GM12878 (cell line): ENCODE measurements around the gene SRL. TPM values are rescaled to one million over a fixed set of nuclear protein-coding genes. Genes with fewer than 3 reads are reported as not detected.

Experiments used
- ATAC-seq: fragments of 200-7000 bp; cut with Tn5 transposase; 3 replicates; pipeline ENCODE4 v1.9.1; 2020; ENCODE audit warnings: mild to moderate bottlenecking, moderate library complexity
- BruUV-seq: library from RNA; stranded (reverse); fragments of 400-500 nt; replicated peaks from 2 replicates; lab custom pipeline; 2021; lab: Mats Ljungman, UMichigan
- CTCF ChIA-PET: fragments of 300-600 bp; sonication (Branson Sonifier 250); formaldehyde crosslinking; extraction: SDS; loops from one replicate; lab custom pipeline; 2021; ENCODE audit warnings: inconsistent platforms; lab: Yijun Ruan, JAX
- POLR2A ChIA-PET: fragments of 350-600 bp; formaldehyde crosslinking; extraction: SDS; loops from one replicate; lab custom pipeline; 2021; ENCODE audit warnings: inconsistent platforms; lab: Charles Lee
- RAD21 ChIA-PET: fragments of 300-600 bp; sonication (Branson Sonifier 250); formaldehyde crosslinking; loops from one replicate; lab custom pipeline; 2023; ENCODE audit warnings: antibody characterized with exemption; ENCODE audit not compliant: unreplicated experiment; lab: Charles Lee
- SMC1A ChIA-PET: fragments of 300-600 bp; sonication (Branson Sonifier 250); formaldehyde crosslinking; loops from one replicate; lab custom pipeline; 2023; ENCODE audit not compliant: unreplicated experiment, uncharacterized antibody; lab: Charles Lee
- DNase-seq: peaks from one replicate; pipeline ENCODE4 v3.0.0-alpha.2; 2011; ENCODE audit warnings: low read depth, low spot score
- FAIRE-seq: peaks from 3 replicates; lab custom pipeline; 2011; peaks lifted over from hg19 to GRCh38; lab: Jason Lieb, UNC
- H2AFZ ChIP-seq: 2 replicates; pipeline ENCODE4 v1.6.0; 2011; ENCODE audit warnings: low read depth, low read length, control low read depth; ENCODE audit not compliant: control insufficient read depth
- H3K27ac ChIP-seq: 2 replicates; pipeline ENCODE4 v1.5.1; 2011; ENCODE audit warnings: control low read depth; ENCODE audit not compliant: control insufficient read depth, insufficient read depth
- H3K27me3 ChIP-seq, 2 experiments: replicated peaks in 1 of 2; 2 replicates each; pipeline versions ENCODE4 v1.6.0 to v1.6.1; 2011; ENCODE audit warnings: low read length in 1 of 2; ENCODE audit not compliant: control insufficient read depth in 2 of 2, insufficient read depth in 2 of 2
- H3K36me3 ChIP-seq, 2 experiments: 2 replicates each; pipeline ENCODE4 v1.5.1; 2011; ENCODE audit warnings: low read length in 1 of 2; ENCODE audit not compliant: control insufficient read depth in 2 of 2, insufficient read depth in 2 of 2
- H3K4me1 ChIP-seq: 2 replicates; pipeline ENCODE4 v1.6.1; 2011; ENCODE audit warnings: mild to moderate bottlenecking, low read length, moderate library complexity, mixed read lengths; ENCODE audit not compliant: control insufficient read depth, insufficient read depth
- H3K4me2 ChIP-seq: 2 replicates; pipeline ENCODE4 v1.6.0; 2011; ENCODE audit warnings: control low read depth; ENCODE audit not compliant: control insufficient read depth, insufficient read depth
- H3K4me3 ChIP-seq: fragments of 200-600 bp; sonication (generic); 2 replicates; pipeline ENCODE4 v1.5.1; 2016
- H3K79me2 ChIP-seq: 2 replicates; pipeline ENCODE4 v1.6.0; 2011; ENCODE audit warnings: low read length; ENCODE audit not compliant: control insufficient read depth, insufficient read depth
- H3K9ac ChIP-seq: 2 replicates; pipeline ENCODE4 v1.8.0; 2011; ENCODE audit warnings: low read length, control low read depth, mixed read lengths; ENCODE audit not compliant: control insufficient read depth, insufficient read depth
- H3K9me3 ChIP-seq: replicated peaks from 3 replicates; pipeline ENCODE4 v1.5.1; 2011; ENCODE audit warnings: mild to moderate bottlenecking, low read length; ENCODE audit not compliant: control insufficient read depth, insufficient read depth
- H4K20me1 ChIP-seq: 2 replicates; pipeline ENCODE4 v1.6.0; 2011; ENCODE audit not compliant: control insufficient read depth, insufficient read depth
- ATF2 ChIP-seq: IDR thresholded peaks from 2 replicates; pipeline ENCODE4 v1.6.1; 2012; ENCODE audit warnings: low read length, inconsistent platforms
- CREM ChIP-seq: IDR thresholded peaks from 2 replicates; pipeline ENCODE4 v1.6.1; 2014; ENCODE audit warnings: antibody characterized with exemption, low read depth
- ESRRA ChIP-seq: IDR thresholded peaks from 2 replicates; pipeline ENCODE4 v1.6.1; 2012; ENCODE audit warnings: mild to moderate bottlenecking, low read length, improper control_type of control experiment
- FOXM1 ChIP-seq: IDR thresholded peaks from 2 replicates; pipeline ENCODE4 v1.6.1; 2012; ENCODE audit warnings: low read depth, mild to moderate bottlenecking, inconsistent platforms, low read length, moderate library complexity
- HCFC1 ChIP-seq: fragments of 150-350 bp; IDR thresholded peaks from 2 replicates; pipeline ENCODE4 v1.6.1; 2014; ENCODE audit warnings: low read length
- HDAC6 ChIP-seq: fragments of 200-600 bp; sonication (generic); IDR thresholded peaks from one replicate; pipeline ENCODE4 v1.8.0; 2017; ENCODE audit warnings: antibody characterized with exemption; ENCODE audit not compliant: unreplicated experiment
- JUNB ChIP-seq: IDR thresholded peaks from 2 replicates; pipeline ENCODE4 v1.6.1; 2016; ENCODE audit warnings: antibody characterized with exemption, mild to moderate bottlenecking
- MEF2B ChIP-seq: fragments of 450-650 bp; IDR thresholded peaks from 2 replicates; pipeline ENCODE4 v1.6.1; 2018; ENCODE audit warnings: mild to moderate bottlenecking, moderate library complexity; ENCODE audit not compliant: partially characterized antibody, poor library complexity, severe bottlenecking
- MXI1 ChIP-seq: fragments of 150-350 bp; IDR thresholded peaks from 2 replicates; pipeline ENCODE4 v1.6.1; 2011; ENCODE audit warnings: low read depth, mild to moderate bottlenecking, inconsistent platforms, low read length, improper control_type of control experiment
- NR2C2 ChIP-seq: IDR thresholded peaks from 2 replicates; pipeline ENCODE4 v1.6.1; 2011; ENCODE audit warnings: borderline replicate concordance, low read depth; ENCODE audit not compliant: control insufficient read depth, insufficient read length
- POLR2AphosphoS5 ChIP-seq: IDR thresholded peaks from 2 replicates; pipeline ENCODE4 v1.6.1; 2011; ENCODE audit warnings: mild to moderate bottlenecking, low read length, inconsistent platforms
- RELA ChIP-seq: fragments of 450-650 bp; IDR thresholded peaks from 2 replicates; pipeline ENCODE4 v1.8.0; 2014; ENCODE audit warnings: borderline replicate concordance; ENCODE audit not compliant: partially characterized antibody
- SIN3A ChIP-seq: IDR thresholded peaks from 2 replicates; pipeline ENCODE4 v1.6.1; 2012; ENCODE audit warnings: low read depth, low read length, improper control_type of control experiment
- TCF7 ChIP-seq: IDR thresholded peaks from 2 replicates; pipeline ENCODE4 v1.6.1; 2014; ENCODE audit warnings: antibody characterized with exemption, borderline replicate concordance
- ZBTB11 ChIP-seq: fragments of 450-650 bp; formaldehyde crosslinking; IDR thresholded peaks from 2 replicates; pipeline ENCODE4 v1.5.0; 2022; ENCODE audit warnings: mild to moderate bottlenecking, missing genetic modification characterization
- WGBS: methylation state at CpG from one replicate; pipeline ENCODE4 v1.1.6; 2016; ENCODE audit warnings: low lambda C conversion rate; ENCODE audit not compliant: insufficient replicate concordance, insufficient coverage; ENCODE audit errors: missing lambda C conversion rate; 5-methylcytosine and 5-hydroxymethylcytosine counted together
- in situ Hi-C: fragments of 300-500 bp; cut with MboI; formaldehyde crosslinking; loops from 9 replicates; pipeline ENCODE4 v1.14.3; 2018; ENCODE audit warnings: mixed read lengths
- intact Hi-C: fragments of 100-400 bp; cut with micrococcal nuclease; formaldehyde crosslinking; loops from one replicate; pipeline ENCODE4 v1.14.2; 2022; ENCODE audit not compliant: unreplicated experiment
- polyA plus RNA-seq, 11 experiments: library from polyadenylated mRNA; depleted of rRNA in 4 of 11; unstranded in 6 of 11; stranded (reverse) in 5 of 11; fragments of >200 nt; fragmentation: Nextera tagmentation in 4 of 11; fragmentation: Illumina TruSeq in 1 of 11; extraction: Ambion mirVana in 4 of 11; extraction: Trizol in 1 of 11; gene quantifications; 1 replicate in 1 of 11; 2 replicates in 10 of 11; pipeline versions ENCODE4 v1.2.1 to v1.2.3, GENCODE V29; 2011 to 2016; ENCODE audit warnings: inconsistent platforms in 2 of 11, missing spikeins in 2 of 11, low read depth in 1 of 11
- total RNA-seq, 4 experiments: library from RNA; depleted of rRNA in 3 of 4; stranded (reverse); fragments of >200 nt in 3 of 4; fragmentation: Illumina TruSeq in 1 of 4; extraction: Trizol in 1 of 4; gene quantifications; 2 replicates each; pipeline versions ENCODE4 v1.2.1 to v1.2.3, GENCODE V29; 2013 to 2021
- TF ChIP-seq, protein P1 (sequence below): IDR thresholded peaks from 2 replicates; pipeline ENCODE4 v1.6.1; 2012; ENCODE audit warnings: low read depth, low read length, improper control_type of control experiment
- TF ChIP-seq, protein P2 (sequence below): IDR thresholded peaks from 2 replicates; pipeline ENCODE4 v1.6.1; 2011; ENCODE audit warnings: mild to moderate bottlenecking, low read depth, low read length, moderate library complexity; ENCODE audit not compliant: insufficient replicate concordance

SRL gene
- total and polyA plus RNA-seq, 10 of the 15 experiments (the other 5 are each of a cell fraction or from before 2014, with no cell fraction given) = not detected

GRCh38 chr16:4209666-4210065 is 32.2 kb downstream of the SRL start:
- H3K9ac ChIP-seq = no peak overlapping the region
- H3K27me3 ChIP-seq = no peaks in the 10 kb centered on the region; a peak in 2 of 4 replicates
- BruUV-seq = no TSS peak
- SMC1A ChIA-PET = no interaction called here
- CTCF ChIA-PET = no interaction called here
- WGBS = 16% methylated on average over 6 of the region's 6 CpGs
- H2AFZ ChIP-seq = no peak overlapping the region
- intact Hi-C loops = loop anchor here (10.0 kb wide), 1 partner anchor 125 kb away; no protein-coding TSS in a partner anchor
- FAIRE-seq (no peak), DNase-seq (no peak), ATAC-seq (no peak)
- RAD21 ChIA-PET = interaction anchor here (1.1 kb wide), 1 partner anchor 44 kb away, joined by 3 read pairs; no protein-coding TSS in a partner anchor
- H3K9me3 ChIP-seq = no peaks in the 10 kb centered on the region
- H3K4me2 ChIP-seq = no peak overlapping the region
- POLR2A ChIA-PET = interaction anchor here (0.5 kb wide), 1 partner anchor 13 kb away, joined by 7 read pairs; no protein-coding TSS in a partner anchor
- no peaks in the 10 kb centered on the region for H3K36me3 ChIP-seq
- H3K4me1 ChIP-seq = no peaks in the 10 kb centered on the region
- H3K79me2 ChIP-seq = no peaks in the 10 kb centered on the region
- in situ Hi-C loops = no loop called here
- no peak overlapping the region for H3K4me3 ChIP-seq
- peaks cover 3% of the 10 kb centered on the region; the same call in 1 of the 2 replicates for H4K20me1 ChIP-seq
- no peak for TF ChIP-seq MXI1
- TF ChIP-seq POLR2AphosphoS5 = no peak
- no peak for TF ChIP-seq HDAC6
- no peak for TF ChIP-seq NR2C2
- TF ChIP-seq HCFC1 = no peak
- TF ChIP-seq CREM = no peak
- no peak for TF ChIP-seq ZBTB11 (CRISPR knock-in tag)
- TF ChIP-seq RELA = no peak
- TF ChIP-seq, protein P1, sequence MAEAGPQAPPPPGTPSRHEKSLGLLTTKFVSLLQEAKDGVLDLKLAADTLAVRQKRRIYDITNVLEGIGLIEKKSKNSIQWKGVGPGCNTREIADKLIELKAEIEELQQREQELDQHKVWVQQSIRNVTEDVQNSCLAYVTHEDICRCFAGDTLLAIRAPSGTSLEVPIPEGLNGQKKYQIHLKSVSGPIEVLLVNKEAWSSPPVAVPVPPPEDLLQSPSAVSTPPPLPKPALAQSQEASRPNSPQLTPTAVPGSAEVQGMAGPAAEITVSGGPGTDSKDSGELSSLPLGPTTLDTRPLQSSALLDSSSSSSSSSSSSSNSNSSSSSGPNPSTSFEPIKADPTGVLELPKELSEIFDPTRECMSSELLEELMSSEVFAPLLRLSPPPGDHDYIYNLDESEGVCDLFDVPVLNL = no peak
- no peak for TF ChIP-seq JUNB
- TF ChIP-seq TCF7 = no peak
- TF ChIP-seq ESRRA = no peak
- TF ChIP-seq ATF2 = no peak
- TF ChIP-seq, protein P2, sequence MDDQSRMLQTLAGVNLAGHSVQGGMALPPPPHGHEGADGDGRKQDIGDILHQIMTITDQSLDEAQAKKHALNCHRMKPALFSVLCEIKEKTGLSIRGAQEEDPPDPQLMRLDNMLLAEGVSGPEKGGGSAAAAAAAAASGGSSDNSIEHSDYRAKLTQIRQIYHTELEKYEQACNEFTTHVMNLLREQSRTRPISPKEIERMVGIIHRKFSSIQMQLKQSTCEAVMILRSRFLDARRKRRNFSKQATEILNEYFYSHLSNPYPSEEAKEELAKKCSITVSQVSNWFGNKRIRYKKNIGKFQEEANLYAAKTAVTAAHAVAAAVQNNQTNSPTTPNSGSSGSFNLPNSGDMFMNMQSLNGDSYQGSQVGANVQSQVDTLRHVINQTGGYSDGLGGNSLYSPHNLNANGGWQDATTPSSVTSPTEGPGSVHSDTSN = no peak
- TF ChIP-seq SIN3A = no peak
- TF ChIP-seq FOXM1 = no peak
- no peak for TF ChIP-seq MEF2B
- no peak overlapping the region for H3K27ac ChIP-seq
